Caco-2 (cell line): ENCODE results near the gene ERI2. TPM values are rescaled to one million over a fixed set of nuclear protein-coding genes. Genes with fewer than 3 reads are reported as not detected.
"Not testable (repeated sequence)": the region's sequence is repeated elsewhere in the genome, so short reads cannot be mapped to it uniquely, and the experiment has no call there.

ENCODE experiments used
- BruUV-seq: library from RNA; stranded (reverse); fragments of 400-500 nt; replicated peaks from 2 replicates; lab custom pipeline; 2021; lab: Mats Ljungman, UMichigan
- CTCF ChIA-PET: fragments of 300-600 bp; sonication (Branson Sonifier 250); formaldehyde crosslinking; loops from one replicate; lab custom pipeline; 2022; ENCODE audit warnings: antibody characterized with exemption; lab: Charles Lee
- POLR2A ChIA-PET: fragments of 300-600 bp; sonication (Branson Sonifier 250); formaldehyde crosslinking; loops from one replicate; lab custom pipeline; 2022; ENCODE audit warnings: antibody characterized with exemption; lab: Charles Lee
- DNase-seq, 2 experiments: peaks; one replicate each; pipeline versions ENCODE4 v3.0.0 to v3.0.0-alpha.2; 2020 to 2022
- H3K27me3 ChIP-seq: replicated peaks from 2 replicates; pipeline ENCODE4 v1.6.0; 2011; ENCODE audit warnings: low read length; ENCODE audit not compliant: control insufficient read depth, insufficient read depth
- H3K36me3 ChIP-seq: 2 replicates; pipeline ENCODE4 v1.5.1; 2011; ENCODE audit warnings: low read length; ENCODE audit not compliant: control insufficient read depth, insufficient read depth
- H3K4me1 ChIP-seq: fragments of 250-450 bp; sonication (Bioruptor Pico); 2 replicates; pipeline ENCODE4 v1.5.1; 2020; ENCODE audit warnings: mild to moderate bottlenecking
- H3K4me3 ChIP-seq: 2 replicates; pipeline ENCODE4 v1.5.1; 2011; ENCODE audit warnings: low read depth, mild to moderate bottlenecking, control low read depth, low read length
- H3K9me3 ChIP-seq: fragments of 250-450 bp; sonication (Bioruptor Pico); 2 replicates; pipeline ENCODE4 v1.5.1; 2020; ENCODE audit warnings: mild to moderate bottlenecking, moderate library complexity
- H3K27ac Mint-ChIP-seq: one replicate; pipeline ENCODE4 v1.8.0; 2022; ENCODE audit warnings: mixed read lengths; ENCODE audit not compliant: unreplicated experiment
- H3K27me3 Mint-ChIP-seq: one replicate; pipeline ENCODE4 v1.8.0; 2022; ENCODE audit warnings: mixed read lengths; ENCODE audit not compliant: insufficient read depth, unreplicated experiment
- H3K36me3 Mint-ChIP-seq: one replicate; pipeline ENCODE4 v1.8.0; 2022; ENCODE audit warnings: mild to moderate bottlenecking, mixed read lengths; ENCODE audit not compliant: insufficient read depth, unreplicated experiment
- H3K4me1 Mint-ChIP-seq: one replicate; pipeline ENCODE4 v1.8.0; 2022; ENCODE audit warnings: low read depth, mixed read lengths; ENCODE audit not compliant: unreplicated experiment
- H3K4me3 Mint-ChIP-seq: one replicate; pipeline ENCODE4 v1.8.0; 2022; ENCODE audit warnings: mild to moderate bottlenecking, moderate library complexity, mixed read lengths; ENCODE audit not compliant: unreplicated experiment
- H3K9me3 Mint-ChIP-seq: one replicate; pipeline ENCODE4 v1.8.0; 2022; ENCODE audit warnings: mixed read lengths; ENCODE audit not compliant: unreplicated experiment
- intact Hi-C: fragments of 100-400 bp; cut with micrococcal nuclease; formaldehyde crosslinking; loops from one replicate; pipeline ENCODE4 v1.10.0; 2022; ENCODE audit not compliant: unreplicated experiment
- total RNA-seq: library from RNA; stranded (reverse); gene quantifications from 2 replicates; pipeline ENCODE4 v1.2.3, GENCODE V29; 2022
- TF ChIP-seq, protein P1 (sequence below), 2 experiments: fragments of 200-600 bp in 1 of 2; IDR thresholded peaks; 1 replicate in 1 of 2; 2 replicates in 1 of 2; pipeline versions ENCODE4 v1.5.1 to v1.8.0; 2011 to 2022; ENCODE audit warnings: antibody characterized with exemption in 1 of 2, control low read depth in 1 of 2, inconsistent platforms in 1 of 2, low read depth in 1 of 2, low read length in 1 of 2, mild to moderate bottlenecking in 1 of 2, moderate library complexity in 1 of 2; ENCODE audit not compliant: insufficient read depth in 1 of 2, severe bottlenecking in 1 of 2, unreplicated experiment in 1 of 2

The ERI2 gene
- total RNA-seq, 1 experiment from 2014 or later, result 24.6 TPM

DNA sequence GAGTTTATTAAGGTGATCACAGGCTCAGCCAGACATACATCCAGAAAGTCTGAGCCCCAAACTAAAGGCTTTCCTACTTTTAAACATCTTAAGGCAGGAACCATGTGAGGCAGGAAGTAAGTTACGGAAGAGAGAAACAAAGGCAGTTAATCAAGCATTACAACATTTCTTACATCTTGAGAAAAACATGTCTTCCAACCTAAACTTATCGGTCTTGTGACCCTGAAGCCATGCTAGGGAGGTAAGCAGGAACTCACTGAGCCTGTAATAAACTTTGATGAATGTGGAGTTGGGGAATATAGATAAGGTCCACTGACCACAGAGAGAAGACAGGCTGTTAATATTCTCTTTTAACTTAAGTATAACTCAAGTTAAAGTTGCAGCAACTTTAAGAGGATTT lies 45.9 kb downstream of the ERI2 start:
- POLR2A ChIA-PET, result no interaction called here
- CTCF ChIA-PET, result no interaction called here
- no peak overlapping the region for H3K4me3 ChIP-seq

DNA sequence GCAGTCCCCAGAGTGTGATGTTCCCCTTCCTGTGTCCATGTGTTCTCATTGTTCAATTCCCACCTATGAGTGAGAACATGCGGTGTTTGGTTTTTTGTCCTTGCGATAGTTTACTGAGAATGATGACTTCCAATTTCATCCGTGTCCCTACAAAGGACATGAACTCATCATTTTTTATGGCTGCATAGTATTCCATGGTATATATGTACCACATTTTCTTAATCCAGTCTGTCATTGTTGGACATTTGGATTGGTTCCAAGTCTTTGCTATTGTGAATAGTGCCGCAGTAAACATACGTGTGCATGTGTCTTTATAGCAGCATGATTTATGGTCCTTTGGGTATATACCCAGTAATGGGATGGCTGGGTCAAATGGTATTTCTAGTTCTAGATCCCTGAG lies 50.5 kb downstream of the ERI2 start:
- H3K4me3 Mint-ChIP-seq, CTCF ChIA-PET, H3K9me3 Mint-ChIP-seq, POLR2A ChIA-PET, BruUV-seq, DNase-seq, H3K27ac Mint-ChIP-seq, H3K4me1 ChIP-seq, H3K36me3 Mint-ChIP-seq, intact Hi-C loops, H3K4me3 ChIP-seq, H3K9me3 ChIP-seq, H3K4me1 Mint-ChIP-seq, H3K36me3 ChIP-seq, H3K27me3 ChIP-seq: not testable (repeated sequence)
- H3K27me3 Mint-ChIP-seq, result peaks cover 13% of the 10 kb centered on the region

More for the DNA sequence above, 45.9 kb downstream of the ERI2 start:
- intact Hi-C loops, result no loop called here
- H3K9me3 ChIP-seq, result no peaks in the 10 kb centered on the region
- Mint-ChIP-seq H3K27ac (no peak overlapping the region), H3K36me3 (peaks cover 5% of the 10 kb centered on the region), H3K4me1 (no peaks in the 10 kb centered on the region), H3K27me3 (no peaks in the 10 kb centered on the region), H3K4me3 (no peak overlapping the region), H3K9me3 (no peaks in the 10 kb centered on the region)
- TF ChIP-seq, protein P1, sequence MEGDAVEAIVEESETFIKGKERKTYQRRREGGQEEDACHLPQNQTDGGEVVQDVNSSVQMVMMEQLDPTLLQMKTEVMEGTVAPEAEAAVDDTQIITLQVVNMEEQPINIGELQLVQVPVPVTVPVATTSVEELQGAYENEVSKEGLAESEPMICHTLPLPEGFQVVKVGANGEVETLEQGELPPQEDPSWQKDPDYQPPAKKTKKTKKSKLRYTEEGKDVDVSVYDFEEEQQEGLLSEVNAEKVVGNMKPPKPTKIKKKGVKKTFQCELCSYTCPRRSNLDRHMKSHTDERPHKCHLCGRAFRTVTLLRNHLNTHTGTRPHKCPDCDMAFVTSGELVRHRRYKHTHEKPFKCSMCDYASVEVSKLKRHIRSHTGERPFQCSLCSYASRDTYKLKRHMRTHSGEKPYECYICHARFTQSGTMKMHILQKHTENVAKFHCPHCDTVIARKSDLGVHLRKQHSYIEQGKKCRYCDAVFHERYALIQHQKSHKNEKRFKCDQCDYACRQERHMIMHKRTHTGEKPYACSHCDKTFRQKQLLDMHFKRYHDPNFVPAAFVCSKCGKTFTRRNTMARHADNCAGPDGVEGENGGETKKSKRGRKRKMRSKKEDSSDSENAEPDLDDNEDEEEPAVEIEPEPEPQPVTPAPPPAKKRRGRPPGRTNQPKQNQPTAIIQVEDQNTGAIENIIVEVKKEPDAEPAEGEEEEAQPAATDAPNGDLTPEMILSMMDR (IDR thresholded peaks at IDR 0.05; ENCODE audit: insufficient read depth in 1 of 2, low read depth in 1 of 2, low read length in 1 of 2, severe bottlenecking in 1 of 2, unreplicated experiment in 1 of 2), result no peak
- no TSS peak for BruUV-seq
- H3K36me3 ChIP-seq, result no peaks in the 10 kb centered on the region
- peaks cover 7% of the 10 kb centered on the region; the same call in 1 of the 2 replicates for H3K4me1 ChIP-seq
- no peak for DNase-seq
- no peaks in the 10 kb centered on the region for H3K27me3 ChIP-seq

DNA sequence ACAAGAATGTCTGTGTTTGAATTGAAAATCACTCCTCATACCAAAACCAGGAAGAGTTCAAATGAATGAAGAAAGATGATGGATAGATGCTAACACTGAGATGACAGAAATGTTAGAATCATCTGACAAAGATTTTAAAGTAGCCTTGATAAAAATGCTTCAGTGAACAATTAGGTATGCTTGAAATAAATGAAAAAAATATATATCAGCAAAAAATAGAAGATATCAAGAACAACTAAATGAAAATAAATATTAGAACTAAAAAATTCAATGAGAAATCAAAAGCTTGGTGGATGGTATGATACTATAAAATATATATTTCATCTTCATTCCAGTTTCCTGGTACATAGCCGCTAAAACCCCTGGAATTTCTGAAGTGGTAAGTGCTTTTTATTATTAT lies 51.0 kb downstream of the ERI2 start:
- BruUV-seq, result no TSS peak
- TF ChIP-seq, protein P1 (IDR thresholded peaks at IDR 0.05; ENCODE audit: insufficient read depth in 1 of 2, low read depth in 1 of 2, low read length in 1 of 2, severe bottlenecking in 1 of 2, unreplicated experiment in 1 of 2), result no peak
- CTCF ChIA-PET, result no interaction called here

DNA sequence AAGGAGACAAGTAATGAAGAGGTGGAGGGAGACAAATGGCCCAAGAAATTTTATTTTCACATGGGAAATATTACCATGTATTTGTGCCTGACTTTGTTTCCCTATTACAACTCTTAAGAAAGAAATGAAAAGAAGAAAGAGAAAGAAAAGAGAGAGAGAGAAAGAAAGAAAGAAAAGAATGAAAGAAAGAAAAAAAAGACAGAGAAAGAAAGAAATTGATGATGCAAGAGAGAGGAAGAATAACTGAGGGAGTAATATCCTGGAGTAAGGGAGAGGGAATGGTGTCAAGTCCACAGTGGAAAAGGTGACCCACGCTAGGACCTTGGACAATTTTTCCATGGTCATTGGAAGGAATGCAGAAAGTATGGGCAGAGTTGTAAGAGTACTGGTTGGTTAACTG lies 52.5 kb downstream of the ERI2 start:
- no peaks in the 10 kb centered on the region for H3K4me1 Mint-ChIP-seq
- no peak overlapping the region for H3K27ac Mint-ChIP-seq
- peaks cover 13% of the 10 kb centered on the region for H3K27me3 Mint-ChIP-seq
- ChIA-PET CTCF (no interaction called here), POLR2A (no interaction called here)
- Histone ChIP-seq H3K9me3 (no peaks in the 10 kb centered on the region), H3K27me3 (no peaks in the 10 kb centered on the region), H3K4me3 (no peak overlapping the region), H3K4me1 (no peaks in the 10 kb centered on the region), H3K36me3 (no peaks in the 10 kb centered on the region)
- H3K4me3 Mint-ChIP-seq, result no peak overlapping the region
- TF ChIP-seq, protein P1 (IDR thresholded peaks at IDR 0.05; ENCODE audit: insufficient read depth in 1 of 2, low read depth in 1 of 2, low read length in 1 of 2, severe bottlenecking in 1 of 2, unreplicated experiment in 1 of 2), result no peak
- no peak for DNase-seq
- intact Hi-C loops, result no loop called here
- no TSS peak for BruUV-seq
- H3K9me3 Mint-ChIP-seq, result no peaks in the 10 kb centered on the region
- no peaks in the 10 kb centered on the region for H3K36me3 Mint-ChIP-seq

More for the DNA sequence above, 51.0 kb downstream of the ERI2 start:
- Histone ChIP-seq H3K27me3 (no peaks in the 10 kb centered on the region), H3K9me3 (no peaks in the 10 kb centered on the region), H3K36me3 (no peaks in the 10 kb centered on the region), H3K4me3 (no peak overlapping the region), H3K4me1 (no peaks in the 10 kb centered on the region)
- no peaks in the 10 kb centered on the region for H3K36me3 Mint-ChIP-seq
- H3K27me3 Mint-ChIP-seq, result peaks cover 13% of the 10 kb centered on the region
- H3K9me3 Mint-ChIP-seq, result no peaks in the 10 kb centered on the region
- intact Hi-C loops, result no loop called here
- POLR2A ChIA-PET, result interaction anchor here (0.6 kb wide), 1 partner anchor 440 kb away, joined by 3 read pairs; no protein-coding TSS in a partner anchor
- no peak for DNase-seq
- H3K4me1 Mint-ChIP-seq, result no peaks in the 10 kb centered on the region
- no peak overlapping the region for H3K27ac Mint-ChIP-seq
- no peak overlapping the region for H3K4me3 Mint-ChIP-seq
